Measurements from ENCODE around the gene KCNQ4. TPM values are rescaled to one million over a fixed set of nuclear protein-coding genes. Genes with fewer than 3 reads are reported as not detected.

KCNQ4 gene
- total and polyA plus RNA-seq, 12 donors: 1.0 to 3.4 (median 2.1) TPM

GRCh38 chr1:40787737-40788560, 4.4 kb downstream of the KCNQ4 start:
- peaks cover 0 to 25% (median 0%) of the 10 kb centered on the region in 7 donors for H3K27me3 ChIP-seq
- ATAC-seq: no peak
- intact Hi-C loops (cut with DNase I): no loop called here
- 80% methylated on average over 19 of the region's 19 CpGs for WGBS, 2 donors
- H3K9me3 ChIP-seq: no peaks in the 10 kb centered on the region
- no peak overlapping the region for H3K4me3 ChIP-seq
- no peak for DNase-seq
- no peak for TF ChIP-seq CTCF (IDR thresholded peaks at IDR 0.05)
- H3K27ac ChIP-seq: no peak overlapping the region
- H3K4me1 ChIP-seq: peaks cover 5 to 23% (median 11%) of the 10 kb centered on the region in 9 donors
- no peaks in the 10 kb centered on the region for H3K36me3 ChIP-seq

- no peaks in the 10 kb centered on the region for H3K9me3 ChIP-seq
- intact Hi-C loops (cut with DNase I): no loop called here
- no peak for DNase-seq
- no peak overlapping the region for H3K4me3 ChIP-seq
- ATAC-seq: no peak
- 91 to 96% methylated on average over 17 of the region's 17 CpGs for WGBS, 2 donors
- H3K27me3 ChIP-seq: peaks cover 0 to 17% (median 0%) of the 10 kb centered on the region in 7 donors
- no peak overlapping the region for H3K27ac ChIP-seq
- H3K36me3 ChIP-seq: no peaks in the 10 kb centered on the region
- TF ChIP-seq CTCF (IDR thresholded peaks at IDR 0.05): no peak
- H3K4me1 ChIP-seq: peaks cover 0 to 17% (median 7%) of the 10 kb centered on the region in 9 donors
Observed at GRCh38 chr1:40788561-40789341, 5.2 kb downstream of the KCNQ4 start.

GRCh38 chr1:40789342-40789598, 5.7 kb downstream of the KCNQ4 start:
- 85 to 94% methylated on average over 2 of the region's 2 CpGs for WGBS, 2 donors
- no peak overlapping the region for H3K4me3 ChIP-seq
- DNase-seq (no peak), ATAC-seq (no peak)
- no peak for TF ChIP-seq CTCF (IDR thresholded peaks at IDR 0.05)
- H3K36me3 ChIP-seq: no peaks in the 10 kb centered on the region
- peaks cover 0 to 17% (median 6%) of the 10 kb centered on the region in 9 donors for H3K4me1 ChIP-seq
- H3K27ac ChIP-seq: no peak overlapping the region
- peaks cover 0 to 15% (median 0%) of the 10 kb centered on the region in 7 donors for H3K27me3 ChIP-seq
- H3K9me3 ChIP-seq: no peaks in the 10 kb centered on the region
- intact Hi-C loops (cut with DNase I): no loop called here

DNA sequence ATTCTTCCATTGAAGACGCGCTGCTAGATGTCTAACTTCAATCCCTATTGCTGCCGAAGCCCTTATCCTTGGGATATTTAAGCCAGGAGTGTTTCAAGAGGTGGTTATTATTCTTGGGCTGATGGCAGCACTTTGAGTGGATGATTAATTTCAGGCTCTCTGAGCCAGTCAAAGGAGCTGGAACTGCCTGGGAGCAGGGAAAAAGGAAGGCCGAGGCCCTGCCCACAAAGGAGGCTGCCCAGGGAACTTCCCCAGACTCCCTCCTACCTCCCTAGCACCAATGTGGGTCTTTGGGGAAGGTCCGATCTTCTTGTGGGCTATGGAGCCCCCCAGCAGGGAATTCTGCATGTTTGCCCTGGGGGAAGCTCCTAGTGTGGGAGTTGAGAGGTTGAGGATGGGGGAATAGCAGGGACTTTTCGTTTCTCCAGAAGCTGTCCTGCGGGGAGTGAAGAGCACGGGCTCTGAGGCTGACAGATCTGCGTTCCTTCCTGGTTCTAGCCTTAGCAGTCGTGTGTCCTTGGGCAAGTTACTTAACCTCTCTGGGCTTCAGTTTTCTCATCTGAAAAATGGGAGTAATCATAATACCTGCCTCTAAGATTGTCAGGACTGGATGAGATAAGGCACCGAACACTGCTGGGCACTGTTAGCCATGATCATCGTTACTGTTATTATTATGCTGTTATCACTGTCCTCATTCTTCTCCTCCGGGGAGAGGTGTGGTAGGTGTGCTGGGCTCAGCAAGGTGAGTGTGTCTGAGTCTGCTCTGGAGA, 6.3 kb downstream of the KCNQ4 start:
- Histone ChIP-seq H3K27me3 (peaks cover 0 to 9% (median 0%) of the 10 kb centered on the region in 7 donors), H3K36me3 (no peaks in the 10 kb centered on the region), H3K4me1 (peaks cover 0 to 15% (median 3%) of the 10 kb centered on the region in 9 donors), H3K27ac (no peak overlapping the region), H3K9me3 (no peaks in the 10 kb centered on the region), H3K4me3 (no peak overlapping the region)
- WGBS, 2 donors: 86 to 88% methylated on average over 13 of the region's 13 CpGs
- DNase-seq: no peak
- intact Hi-C loops (cut with DNase I): no loop called here
- TF ChIP-seq CTCF (IDR thresholded peaks at IDR 0.05): no peak
- ATAC-seq: no peak
